GM06990 (cell line): ENCODE data around the gene FOXN3.
"Not testable (repeated sequence)": the region's sequence is repeated elsewhere in the genome, so short reads cannot be mapped to it uniquely, and the experiment has no call there.

ENCODE experiments used
- DNase-seq: peaks from one replicate; pipeline ENCODE4 v3.0.0-alpha.2; 2011; ENCODE audit not compliant: insufficient read length; ENCODE audit errors: extremely low read depth
- H3K27me3 ChIP-seq: replicated peaks from 2 replicates; pipeline ENCODE4 v1.6.0; 2011; ENCODE audit warnings: low read length; ENCODE audit not compliant: control insufficient read depth, insufficient read depth
- H3K36me3 ChIP-seq: 2 replicates; pipeline ENCODE4 v1.5.1; 2011; ENCODE audit warnings: low read length; ENCODE audit not compliant: control insufficient read depth, insufficient read depth
- H3K4me3 ChIP-seq: replicated peaks from 2 replicates; pipeline ENCODE4 v1.5.1; 2011; ENCODE audit warnings: low read depth, mild to moderate bottlenecking, control low read depth, low read length
- CTCF ChIP-seq: IDR thresholded peaks from 2 replicates; pipeline ENCODE4 v1.5.1; 2011; ENCODE audit warnings: low read length, control low read depth, mild to moderate bottlenecking, inconsistent platforms; ENCODE audit not compliant: insufficient read depth, poor library complexity, severe bottlenecking

FOXN3 gene

DNA sequence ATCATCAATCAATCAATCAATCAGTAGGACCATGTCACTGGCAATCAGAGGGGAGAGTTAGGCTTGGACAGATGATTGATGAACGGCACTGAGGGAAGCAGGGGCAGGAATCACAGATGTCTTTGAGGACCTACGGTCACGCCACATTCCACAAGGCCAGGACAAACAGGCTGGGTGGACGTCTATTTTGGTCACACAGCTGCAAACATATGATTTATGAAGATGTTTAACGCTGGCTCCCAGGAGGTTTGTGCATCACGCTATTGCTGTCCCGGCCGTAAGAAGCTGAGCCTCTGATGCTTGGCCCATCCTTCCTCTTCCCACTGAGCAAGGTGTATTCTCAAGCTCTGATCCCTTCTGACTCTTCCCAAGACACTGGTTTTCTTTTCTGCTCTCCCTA lies 160.8 kb downstream of the FOXN3 start:
- Histone ChIP-seq H3K4me3 (no peak overlapping the region), H3K27me3 (no peaks in the 10 kb centered on the region), H3K36me3 (peaks cover 1% of the 10 kb centered on the region)
- no peak for TF ChIP-seq CTCF
- no peak for DNase-seq

- no peak for TF ChIP-seq CTCF
- Histone ChIP-seq H3K27me3 (no peaks in the 10 kb centered on the region), H3K4me3 (no peak overlapping the region), H3K36me3 (peaks cover 1% of the 10 kb centered on the region)
- DNase-seq: no peak
Measured at GRCh38 chr14:89255852-89256251, 161.2 kb downstream of the FOXN3 start.

- H3K36me3 ChIP-seq: peaks cover 1% of the 10 kb centered on the region
- no peak for DNase-seq
- no peak overlapping the region for H3K4me3 ChIP-seq
- H3K27me3 ChIP-seq: no peaks in the 10 kb centered on the region
- TF ChIP-seq CTCF: no peak
Measured at GRCh38 chr14:89255012-89255411, 162.0 kb downstream of the FOXN3 start.

DNA sequence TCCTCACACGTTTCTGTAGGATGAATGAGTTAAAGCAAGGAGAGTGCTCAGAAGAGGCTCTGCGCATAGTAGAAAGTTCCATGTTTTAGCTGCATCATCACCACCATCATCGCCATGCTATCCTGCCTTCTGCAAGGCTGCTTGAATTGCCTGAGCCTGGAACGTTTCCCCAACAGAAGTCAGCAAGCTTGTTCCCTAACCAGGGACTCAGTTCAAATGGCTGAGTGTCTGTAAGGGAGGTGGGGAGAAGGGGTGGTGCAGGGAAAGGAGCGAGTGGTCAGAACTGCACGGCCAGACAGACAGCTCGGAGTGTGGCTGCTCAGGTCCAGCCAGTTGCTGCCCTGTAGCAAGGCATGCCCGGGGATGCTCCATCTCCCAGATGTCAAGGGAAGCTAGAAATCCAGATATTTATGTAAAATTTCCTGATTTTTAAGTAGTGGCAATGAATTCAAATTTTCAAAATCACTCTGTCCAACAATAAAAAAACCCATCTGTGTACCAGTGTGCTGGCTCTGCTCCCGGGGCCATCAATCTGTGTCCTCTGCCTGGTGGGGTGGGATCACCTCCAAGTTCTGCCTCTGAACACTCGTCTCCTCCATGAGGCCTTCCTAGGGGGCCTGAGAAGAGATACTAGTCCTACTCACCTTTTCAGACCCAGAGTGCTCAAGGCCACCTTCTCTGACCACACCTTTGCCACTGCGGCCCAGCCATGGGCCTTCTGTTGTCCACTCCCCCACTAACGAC lies 162.7 kb downstream of the FOXN3 start:
- no peak for DNase-seq
- TF ChIP-seq CTCF: no peak
- Histone ChIP-seq H3K36me3 (peaks cover 1% of the 10 kb centered on the region), H3K4me3 (no peak overlapping the region), H3K27me3 (no peaks in the 10 kb centered on the region)

GRCh38 chr14:89252887-89253532 lies 164.0 kb downstream of the FOXN3 start:
- TF ChIP-seq CTCF: no peak
- DNase-seq: no peak
- H3K4me3 ChIP-seq: no peak overlapping the region
- no peaks in the 10 kb centered on the region for H3K27me3 ChIP-seq
- peaks cover 1% of the 10 kb centered on the region for H3K36me3 ChIP-seq

- TF ChIP-seq CTCF: no peak
- Histone ChIP-seq H3K36me3 (no peaks in the 10 kb centered on the region; the same call in none of the 2 replicates), H3K4me3 (no peak overlapping the region), H3K27me3 (no peaks in the 10 kb centered on the region)
- DNase-seq: no peak
Measured at GRCh38 chr14:89251061-89251460, 166.0 kb downstream of the FOXN3 start.

GRCh38 chr14:89250655-89250975 lies 166.4 kb downstream of the FOXN3 start:
- not testable (repeated sequence) for DNase-seq, H3K36me3 ChIP-seq, H3K27me3 ChIP-seq, H3K4me3 ChIP-seq
